Head of caudate nucleus (tissue), 42 donors: ENCODE measurements around the gene APBA3.

Experiments used
- DNase-seq, 42 donors: peaks; one replicate each; pipeline versions ENCODE4 v3.0.0 to v3.0.0-alpha.2; 2020 to 2021; ENCODE audit warnings: mixed read lengths in 7 of 42
- intact Hi-C: fragments of 100-400 bp; cut with DNase I; formaldehyde crosslinking; loops from one replicate; pipeline ENCODE4 v1.15.0; 2022

APBA3 gene

DNA sequence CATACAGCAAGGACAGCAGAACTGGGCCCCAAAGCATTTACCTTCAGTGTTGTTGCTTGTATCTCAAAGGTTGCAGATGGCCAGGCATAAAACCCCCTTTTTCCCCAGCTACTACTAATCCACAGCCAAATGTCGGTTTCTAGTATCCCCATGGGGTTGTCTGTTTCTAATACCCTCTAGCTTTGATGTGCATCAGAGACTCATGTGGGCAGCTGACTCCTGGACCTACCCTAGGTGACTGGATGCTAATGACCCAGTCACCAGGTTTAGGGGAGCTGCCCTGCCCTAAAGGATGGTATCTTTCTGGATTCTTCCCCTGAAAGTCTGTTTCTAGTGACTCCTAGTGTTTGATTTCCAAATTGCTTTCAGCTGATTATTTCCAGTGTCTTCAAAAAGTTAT, 29.4 kb downstream of the APBA3 start:
- no peak for DNase-seq
- intact Hi-C loops, result no loop called here

DNA sequence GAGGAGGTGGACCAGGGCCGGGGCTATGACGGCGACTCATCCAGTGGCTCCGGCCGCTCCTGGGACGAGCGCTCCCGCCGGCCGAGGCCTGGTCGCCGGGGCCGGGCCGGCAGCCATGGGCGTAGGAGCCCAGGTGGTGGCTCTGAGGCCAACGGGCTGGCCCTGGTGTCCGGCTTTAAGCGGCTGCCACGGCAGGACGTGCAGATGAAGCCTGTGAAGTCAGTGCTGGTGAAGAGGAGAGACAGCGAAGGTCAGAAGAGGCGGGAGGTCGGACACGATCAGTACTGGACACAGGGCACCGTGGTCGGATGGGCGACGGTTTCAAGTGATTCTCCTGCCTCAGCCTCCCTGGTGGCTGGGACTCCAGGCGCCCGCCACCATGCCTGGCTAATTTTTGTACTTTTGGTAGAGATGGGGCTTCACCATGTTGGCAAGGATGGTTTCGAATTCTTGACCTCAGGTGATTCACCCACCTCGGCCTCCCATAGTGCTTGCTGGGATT, 31.0 kb downstream of the APBA3 start:
- intact Hi-C loops, result no loop called here
- no peak for DNase-seq

DNA sequence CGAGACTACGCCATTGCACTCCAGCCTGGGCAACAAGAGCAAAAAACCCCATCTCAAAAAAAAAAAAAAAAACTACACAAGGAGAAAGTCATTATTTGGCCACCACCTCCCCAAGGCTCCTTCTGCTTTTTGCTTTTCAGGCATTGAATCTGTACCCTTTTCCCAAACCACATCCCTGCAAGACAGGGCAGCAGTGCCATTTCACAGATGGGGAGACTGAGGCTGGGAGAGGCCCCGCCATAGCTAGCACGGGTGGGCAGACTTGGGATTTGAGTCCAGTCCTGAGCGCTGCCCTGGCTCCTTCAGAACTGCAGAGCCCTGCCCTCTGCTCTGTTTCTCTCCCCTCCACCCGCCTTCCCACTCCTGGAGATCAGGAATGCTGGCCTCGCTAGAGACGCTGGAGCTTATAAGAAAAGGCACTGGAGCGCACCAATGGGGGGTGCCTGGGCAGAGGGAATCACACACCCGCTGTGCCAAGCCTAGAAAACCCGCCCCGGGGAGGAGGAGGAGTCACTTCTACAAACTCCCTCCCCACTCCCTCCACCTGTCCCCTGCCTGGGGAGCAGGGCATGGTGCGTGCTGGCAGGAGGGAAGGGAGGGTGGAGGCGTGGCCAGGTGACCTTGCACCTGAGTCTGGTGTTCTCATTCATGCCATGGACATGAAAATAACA, 35.7 kb downstream of the APBA3 start:
- intact Hi-C loops, result no loop called here

DNA sequence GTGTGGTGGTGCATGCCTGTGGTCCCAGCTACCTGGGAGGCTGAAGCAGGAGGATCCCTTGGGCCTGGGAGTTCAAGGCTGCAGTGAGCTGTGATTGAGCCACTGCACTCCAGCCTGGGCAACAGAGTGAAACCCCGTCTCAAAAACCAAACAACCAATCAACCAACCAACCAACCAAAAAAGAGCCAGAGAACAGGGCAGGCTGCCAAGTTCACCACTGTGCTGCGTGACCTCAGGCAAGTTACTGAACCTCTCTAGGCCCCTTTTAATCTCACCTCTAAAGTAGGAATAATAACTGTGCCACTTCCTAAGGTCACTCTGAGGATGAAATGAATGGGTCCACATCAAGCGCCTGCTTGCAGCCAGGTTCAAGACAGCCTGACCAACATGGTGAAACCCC, 36.4 kb downstream of the APBA3 start:
- no peak for DNase-seq
- intact Hi-C loops, result no loop called here

More for the DNA sequence above, 35.7 kb downstream of the APBA3 start:
- DNase-seq, result no peak

DNA sequence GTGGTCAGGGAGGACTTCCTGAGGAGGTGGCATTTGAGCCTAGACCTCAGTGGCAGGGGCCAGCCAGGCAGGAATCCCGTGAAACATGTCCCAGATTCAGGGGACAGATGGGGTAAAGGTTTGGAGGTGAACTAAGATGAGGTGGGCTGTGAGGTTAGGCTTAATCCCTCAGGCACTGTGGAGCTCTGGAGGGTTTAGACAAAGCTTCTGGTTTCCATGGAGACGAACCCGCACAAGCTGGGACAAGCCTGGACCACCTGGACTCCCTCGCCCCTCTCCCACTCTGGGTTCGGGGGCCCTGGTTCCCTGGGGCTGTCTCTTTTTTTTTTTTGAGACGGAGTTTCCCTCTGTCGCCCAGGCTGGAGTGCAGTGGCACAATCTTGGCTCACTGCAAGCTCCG, 37.6 kb downstream of the APBA3 start:
- intact Hi-C loops, result no loop called here
- no peak for DNase-seq

DNA sequence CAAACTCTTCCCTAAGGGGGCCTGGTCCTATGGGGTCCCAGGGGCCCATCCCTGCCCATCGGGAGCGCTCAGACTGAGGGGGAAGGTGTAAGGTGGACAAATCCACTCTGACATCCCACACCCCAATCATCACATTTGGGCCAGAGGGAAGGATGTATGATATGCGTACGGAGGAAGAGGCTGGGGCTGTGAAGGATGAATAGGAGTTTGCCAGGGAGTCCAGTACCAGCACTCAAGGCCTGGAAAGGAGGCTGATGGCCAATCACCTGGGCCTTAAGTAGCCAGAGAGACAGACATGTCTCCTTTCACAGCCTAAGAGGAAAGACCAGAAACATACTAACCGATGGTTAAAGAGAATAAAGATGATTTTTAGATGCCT, 38.4 kb downstream of the APBA3 start:
- intact Hi-C loops, result no loop called here
- DNase-seq, result no peak

DNA sequence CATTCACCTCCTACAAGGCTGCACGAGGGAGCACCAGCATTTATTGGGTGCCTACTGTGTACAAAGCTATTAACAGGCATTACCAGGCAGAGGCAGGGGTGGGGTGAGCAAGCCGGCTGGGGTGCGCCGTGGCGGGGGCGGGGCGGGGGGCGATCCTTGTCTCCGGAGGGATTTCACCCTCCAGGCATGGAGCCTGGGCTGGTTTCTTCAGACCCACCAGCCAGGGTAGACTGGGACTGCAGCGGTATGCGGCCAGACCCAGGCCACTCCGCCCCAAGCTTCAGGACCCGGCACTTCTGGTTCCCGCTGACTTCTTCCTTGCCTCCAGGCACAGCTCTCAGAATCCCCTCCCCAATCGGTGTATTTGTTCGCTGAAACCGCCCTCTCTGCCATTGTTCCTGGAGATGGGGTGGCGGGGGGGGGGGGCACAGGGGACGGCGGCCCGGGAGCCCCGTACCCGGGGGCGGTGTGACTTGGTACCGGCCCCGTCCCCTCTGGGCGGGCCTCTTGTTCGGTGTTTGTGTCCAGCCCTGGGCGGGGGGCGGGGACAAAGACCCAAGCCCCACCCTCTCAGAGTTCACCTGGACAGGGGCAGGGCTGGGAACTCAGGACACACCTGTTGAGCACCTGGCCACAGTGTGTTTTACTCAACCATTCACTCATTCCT, 38.9 kb downstream of the APBA3 start:
- no peak for DNase-seq
- intact Hi-C loops, result no loop called here

DNA sequence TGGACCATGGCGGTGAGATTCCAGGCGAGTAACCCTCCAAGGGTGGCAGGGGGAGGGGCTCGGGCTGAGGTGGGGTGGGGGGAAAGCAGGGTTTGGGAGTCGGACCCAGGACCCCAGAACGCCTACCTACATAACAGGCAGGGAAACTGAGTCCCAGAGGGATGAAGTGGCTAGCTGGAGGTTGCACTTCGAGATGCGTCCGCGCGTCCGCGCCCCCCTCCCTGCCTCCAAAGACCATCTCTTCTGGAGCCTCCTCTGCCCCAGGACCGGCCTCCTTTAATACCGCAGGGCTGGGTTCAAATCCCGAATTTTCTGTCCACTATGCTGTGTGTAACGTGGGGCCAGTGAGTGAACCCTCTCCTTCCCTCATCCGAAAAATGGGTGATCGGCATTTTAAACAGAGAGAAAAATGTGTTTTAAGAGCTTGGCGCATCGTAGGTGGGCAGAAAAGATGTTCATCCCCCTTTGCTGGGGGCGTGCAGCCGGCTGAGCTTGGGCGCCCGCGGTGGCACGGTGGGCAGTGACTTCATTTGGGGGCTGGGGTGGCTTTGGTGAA, 39.5 kb downstream of the APBA3 start:
- intact Hi-C loops, result no loop called here
- no peak for DNase-seq

DNA sequence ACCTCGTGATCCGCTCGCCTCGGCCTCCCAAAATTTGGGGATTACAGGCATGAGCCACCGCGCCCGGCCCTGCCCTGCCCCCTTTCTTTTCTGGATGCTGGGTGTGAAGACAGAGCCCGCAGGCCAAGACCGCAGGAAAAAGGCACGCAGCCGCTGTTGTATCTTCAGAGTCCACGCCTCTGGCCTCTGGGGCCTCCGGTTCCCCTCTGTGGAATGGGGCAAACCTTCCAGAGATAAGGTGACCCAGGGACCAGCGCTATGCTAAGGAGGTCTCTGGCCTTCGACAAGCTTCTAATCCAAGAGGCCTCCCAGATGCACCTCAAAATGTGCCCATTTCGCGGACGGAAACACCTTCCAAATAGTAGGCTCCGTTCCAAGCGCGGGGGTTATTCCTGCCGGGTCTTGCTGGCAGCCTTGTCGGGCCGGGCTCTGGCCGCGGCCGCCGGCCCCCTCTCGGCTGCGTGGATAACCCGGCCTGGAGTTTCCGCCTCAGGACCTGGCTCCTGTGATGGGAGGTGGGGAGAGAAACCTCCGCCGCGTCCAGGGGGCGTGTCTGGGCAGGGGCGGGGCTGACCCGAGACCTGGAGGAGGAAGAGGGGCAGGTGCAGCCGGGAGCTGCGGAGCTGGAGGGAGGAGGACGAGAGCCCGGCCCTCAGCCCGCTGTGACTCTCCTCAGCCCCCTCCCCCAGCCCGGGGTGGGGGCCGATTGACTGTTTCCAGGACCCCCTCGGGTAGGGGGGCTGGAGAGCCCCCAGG, 40.2 kb downstream of the APBA3 start:
- intact Hi-C loops, result no loop called here
- DNase-seq, result peak in 38 of 42 donors; percentile 15 to 71 (median 41)

DNA sequence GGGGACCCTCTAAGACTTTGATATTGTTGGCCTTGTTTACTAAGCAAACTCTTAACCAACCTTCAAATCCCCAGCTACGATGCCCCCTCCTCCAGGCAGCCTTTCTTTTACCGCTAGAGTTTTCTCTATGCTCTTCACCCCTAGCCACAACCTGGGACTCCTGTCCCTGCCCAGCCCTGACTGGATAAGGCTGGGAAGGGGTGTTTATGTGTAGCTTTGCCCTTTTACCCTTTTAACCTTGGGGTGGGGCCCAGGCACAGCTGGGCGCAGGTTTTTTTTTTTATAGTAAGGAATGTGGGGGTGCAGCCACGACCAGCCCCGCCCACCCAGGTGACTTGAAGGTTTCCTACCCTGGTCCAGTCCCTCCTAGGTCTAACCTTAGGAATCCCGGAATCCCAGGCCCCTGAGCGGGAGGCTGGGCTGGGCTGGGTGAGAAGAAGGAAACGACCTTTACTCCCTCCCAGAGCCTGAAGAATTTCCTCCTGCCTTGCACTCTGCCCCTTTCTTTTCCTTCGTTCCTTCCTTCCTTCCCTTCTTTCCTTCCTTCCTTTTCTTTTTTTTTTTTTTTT, 41.1 kb downstream of the APBA3 start:
- intact Hi-C loops, result no loop called here
- no peak for DNase-seq

DNA sequence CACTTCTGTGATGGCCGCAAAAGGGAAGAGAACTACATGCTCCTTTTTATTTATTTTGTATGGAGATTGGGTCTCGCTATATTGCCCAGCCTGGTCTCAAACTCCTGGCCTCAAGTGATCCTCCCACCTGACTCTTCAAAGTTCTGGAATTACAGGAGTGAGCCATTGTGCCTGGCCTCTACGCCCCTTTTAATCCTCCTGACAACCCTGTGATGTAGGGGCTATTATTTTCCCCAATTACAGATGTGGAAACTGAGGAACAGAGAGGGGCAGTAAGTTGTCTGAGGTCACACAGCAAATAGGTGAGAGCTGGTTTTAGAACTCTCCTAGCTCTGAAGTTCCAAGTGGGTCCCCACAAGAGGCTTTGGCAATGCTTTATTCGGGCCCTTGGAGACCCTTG, 41.6 kb downstream of the APBA3 start:
- DNase-seq, result no peak
- intact Hi-C loops, result loop anchor here (5.0 kb wide), 1 partner anchor 58 kb away; no protein-coding TSS in a partner anchor

DNA sequence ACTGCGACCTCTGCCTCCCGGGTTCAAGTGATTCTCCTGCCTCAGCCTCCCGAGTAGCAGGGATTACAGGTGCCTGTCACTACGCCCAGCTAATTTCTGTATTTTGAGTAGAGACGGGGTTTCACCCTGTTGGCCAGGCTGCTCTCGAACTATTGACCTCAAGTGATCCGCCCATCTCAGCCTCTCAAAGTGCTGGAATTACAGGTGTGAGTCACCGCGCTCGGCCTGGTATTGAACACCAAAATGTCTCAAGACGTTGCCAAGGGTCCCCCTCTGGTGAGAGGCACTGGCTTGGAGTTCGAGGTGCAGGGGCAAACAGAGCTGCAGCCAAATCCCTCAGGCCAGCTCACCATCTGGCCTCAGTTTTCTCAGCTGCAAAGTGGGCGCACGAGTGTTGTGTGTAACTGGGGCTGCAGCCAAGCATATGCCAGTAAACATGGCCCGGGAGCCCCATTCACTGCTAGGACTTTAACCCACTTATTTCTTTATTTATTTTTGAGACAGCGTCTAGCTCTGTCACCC, 45.3 kb downstream of the APBA3 start:
- DNase-seq, result no peak
- intact Hi-C loops, result loop anchor here (5.0 kb wide), 1 partner anchor 54 kb away; no protein-coding TSS in a partner anchor

DNA sequence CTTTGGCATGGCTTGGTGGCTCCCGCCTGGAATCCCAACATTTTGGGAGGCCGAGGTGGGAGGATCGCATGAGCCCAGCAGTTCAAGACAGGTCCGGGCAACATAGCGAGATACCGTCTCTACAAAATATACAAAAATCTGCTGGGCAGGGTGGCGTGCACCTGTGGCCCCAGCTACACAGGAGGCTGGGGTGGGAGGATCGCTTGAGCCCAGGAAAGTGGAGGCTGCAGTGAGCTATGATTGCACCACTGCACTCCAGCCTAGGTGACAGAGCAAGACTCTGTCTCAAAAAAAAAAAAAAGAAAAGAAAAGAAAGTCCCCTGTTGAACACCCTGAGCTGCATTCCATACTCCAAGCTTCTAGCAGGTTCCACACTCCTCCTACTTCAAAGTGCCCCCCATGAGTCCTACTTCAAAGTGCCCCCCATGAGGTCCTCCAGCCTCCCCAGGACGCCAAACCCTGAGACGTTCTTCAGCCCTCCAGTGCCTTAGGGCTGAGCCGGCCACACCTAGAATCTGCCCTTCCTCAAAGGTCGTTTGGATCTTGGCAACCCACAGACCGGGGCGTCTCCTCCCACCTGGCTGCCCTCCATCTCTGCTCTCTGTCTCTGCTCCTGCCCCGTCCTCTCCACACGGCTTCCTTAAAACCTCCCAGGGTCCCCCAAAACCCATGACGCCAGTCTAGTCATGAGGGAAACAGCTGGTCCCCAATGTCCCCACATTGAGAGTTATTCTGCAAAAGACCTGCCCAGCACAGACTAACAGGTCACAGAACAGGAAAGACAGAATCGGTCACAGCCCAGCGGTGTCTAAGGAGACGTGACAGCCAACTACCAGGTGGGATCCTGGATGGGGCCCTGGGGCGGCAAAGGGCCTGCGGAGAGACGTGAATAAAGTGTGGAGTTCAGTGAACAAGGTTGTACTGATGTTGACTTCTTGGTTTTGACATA, 48.6 kb downstream of the APBA3 start:
- no peak for DNase-seq
- intact Hi-C loops, result no loop called here

DNA sequence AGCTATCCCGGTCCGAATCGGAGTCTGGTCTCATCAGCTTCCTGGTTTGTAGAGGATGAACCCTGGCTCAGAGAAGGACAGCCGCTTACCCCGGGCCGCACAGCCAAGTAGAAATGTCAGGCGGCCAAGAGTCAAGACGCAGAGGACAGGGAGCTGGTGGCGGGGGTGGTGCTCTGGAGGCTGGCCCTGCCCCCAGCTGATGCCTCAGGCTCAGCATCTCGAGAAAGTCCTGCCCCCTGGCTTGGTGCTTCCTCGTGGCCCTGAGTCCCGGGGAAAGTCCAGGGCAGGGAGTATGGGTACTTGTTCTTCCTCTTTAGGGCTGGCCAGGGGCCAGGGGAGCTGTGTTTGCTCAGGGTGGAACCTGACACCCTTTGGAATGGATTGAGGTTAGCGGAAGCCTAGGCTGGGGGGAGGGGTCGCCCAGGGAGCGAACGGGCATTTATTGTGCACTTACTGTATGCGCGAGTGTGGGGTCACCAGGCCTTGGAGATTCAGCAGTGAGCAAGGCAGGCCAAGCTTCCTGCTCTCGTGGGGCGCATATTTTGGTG, 51.2 kb downstream of the APBA3 start:
- intact Hi-C loops, result no loop called here
- peak in 38 of 42 donors; percentile 18 to 73 (median 46) for DNase-seq

DNA sequence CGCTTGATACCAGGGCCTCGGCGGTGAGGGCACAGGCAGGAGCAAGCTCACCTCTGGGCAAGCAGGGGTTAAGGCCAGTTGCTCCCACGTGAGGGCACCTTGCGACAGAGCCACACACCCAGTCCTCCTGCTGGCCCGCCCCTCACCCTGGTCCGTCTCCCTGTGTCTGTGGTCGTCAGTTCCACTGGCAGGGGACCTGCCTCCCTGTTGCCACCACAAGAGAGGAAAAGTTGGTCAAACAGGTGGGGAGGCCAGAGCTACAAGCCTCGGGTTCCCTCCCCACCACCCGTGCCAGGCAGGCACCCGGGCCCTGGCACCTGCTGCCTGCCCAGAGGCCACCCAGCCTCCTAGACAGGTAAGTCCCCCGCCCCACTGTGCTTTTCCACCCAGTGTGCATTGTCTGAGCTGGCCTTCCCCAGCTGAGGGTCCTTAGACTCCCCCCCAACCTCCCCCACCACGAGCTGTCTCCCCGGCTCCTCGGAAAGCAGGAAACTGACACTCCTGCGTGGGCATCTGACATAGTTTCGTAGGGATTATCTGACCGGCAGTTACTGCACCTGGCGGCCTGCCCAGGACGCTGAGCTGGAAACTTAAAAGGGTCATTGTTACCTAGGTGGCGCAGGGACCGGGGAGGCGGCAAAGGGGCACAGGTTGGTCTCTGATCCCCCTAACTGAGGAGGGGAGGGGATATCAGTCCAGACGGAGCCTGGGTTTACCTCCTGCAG, 53.1 kb downstream of the APBA3 start, which contains the start of gene TJP3:
Gene TJP3, plus strand, starts transcription at position 178 of the 725 bp plus-strand sequence. CDS start 20,049 bp downstream, outside the sequence.
- intact Hi-C loops, result no loop called here
- DNase-seq, result no peak

DNA sequence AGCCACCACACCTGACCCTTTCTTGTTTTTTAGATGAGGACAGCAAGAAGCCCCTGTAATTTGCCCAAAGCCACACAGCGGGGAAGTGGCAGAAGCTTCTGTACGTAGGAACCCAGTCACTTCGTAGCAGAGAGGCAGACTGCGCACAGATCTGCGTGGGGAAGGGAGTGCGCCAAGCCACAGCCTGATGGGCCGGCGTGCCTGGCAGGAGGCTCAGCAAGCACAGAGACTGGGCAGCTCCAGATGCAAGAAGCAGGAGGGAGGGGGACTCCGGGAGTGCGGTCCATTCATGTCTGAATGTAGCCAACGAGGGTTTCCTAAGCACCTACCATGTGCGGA, 53.7 kb downstream of the APBA3 start:
- intact Hi-C loops, result no loop called here
- DNase-seq, result no peak

DNA sequence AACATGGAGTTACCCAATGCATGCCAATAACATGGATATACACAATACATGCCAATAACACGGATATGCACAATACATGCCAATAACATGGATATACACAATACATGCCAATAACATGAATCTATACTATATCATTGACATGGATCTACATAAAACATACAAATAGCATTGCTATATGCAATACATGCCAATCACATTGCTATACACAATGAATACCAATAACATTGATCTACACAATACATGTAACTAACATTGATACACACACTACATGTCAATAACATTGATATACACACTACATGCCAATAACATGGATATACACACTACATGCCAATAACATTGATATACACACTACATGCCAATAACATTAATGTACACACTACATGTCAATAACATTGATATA, 60.3 kb downstream of the APBA3 start:
- intact Hi-C loops, result loop anchor here (5.0 kb wide), 1 partner anchor 34 kb away; no protein-coding TSS in a partner anchor

More for the DNA sequence above, 60.3 kb downstream of the APBA3 start:
- DNase-seq, result no peak
